Upper lobe of left lung (tissue), 4 donors: ENCODE results near the gene RAB3GAP2.

Experiments used
- CTCF ChIP-seq, 6 experiments: fragments of 450-650 bp in 4 of 6; fragments of 200-600 bp in 2 of 6; sonication (generic) in 2 of 6; IDR thresholded peaks; one replicate each; pipeline ENCODE4 v1.5.1; 2016 to 2019; ENCODE audit warnings: antibody characterized with exemption in 6 of 6
- EP300 ChIP-seq, 4 donors: sonication (generic); formaldehyde crosslinking; IDR thresholded peaks; one replicate each; pipeline ENCODE4 v1.5.1; 2017; ENCODE audit warnings: antibody characterized with exemption in 4 of 4, control low read depth in 2 of 4
- POLR2A ChIP-seq, 4 donors: fragments of 450-650 bp; IDR thresholded peaks; one replicate each; pipeline ENCODE4 v1.5.1; 2016 to 2017; ENCODE audit warnings: antibody characterized with exemption in 4 of 4, mild to moderate bottlenecking in 2 of 4
- POLR2AphosphoS5 ChIP-seq, 2 donors: sonication (generic); formaldehyde crosslinking; IDR thresholded peaks; one replicate each; pipeline ENCODE4 v1.5.1; 2017; ENCODE audit warnings: antibody characterized with exemption in 2 of 2

- no peak for TF ChIP-seq CTCF (IDR thresholded peaks at IDR 0.05)
- TF ChIP-seq POLR2AphosphoS5 (IDR thresholded peaks at IDR 0.05), result no peak
- no peak for TF ChIP-seq POLR2A (IDR thresholded peaks at IDR 0.05)
- no peak for TF ChIP-seq EP300 (IDR thresholded peaks at IDR 0.05)
Observed at GRCh38 chr1:220307607-220308006, 35.4 kb upstream of the RAB3GAP2 start.
